Superior temporal gyrus (tissue), 1 donor: ENCODE measurements around the gene CDC37L1.

ENCODE experiments used
- DNase-seq: peaks from one replicate; pipeline ENCODE4 v3.0.0-alpha.2; 2016; ENCODE audit errors: extremely low spot score

Gene CDC37L1

GRCh38 chr9:4668604-4669003 lies 10.8 kb upstream of the CDC37L1 start:
- no peak for DNase-seq

GRCh38 chr9:4669890-4670289 lies 9.5 kb upstream of the CDC37L1 start:
- DNase-seq, result no peak

- DNase-seq, result no peak
Measured at GRCh38 chr9:4670591-4670990, 8.8 kb upstream of the CDC37L1 start.

- DNase-seq, result no peak
Measured at GRCh38 chr9:4671737-4672136, 7.6 kb upstream of the CDC37L1 start.

- no peak for DNase-seq
Measured at GRCh38 chr9:4674783-4675182, 4.6 kb upstream of the CDC37L1 start.

- DNase-seq, result no peak
Measured at GRCh38 chr9:4677392-4677791, 2.0 kb upstream of the CDC37L1 start.

- DNase-seq, result peak; percentile 76
Measured at GRCh38 chr9:4678679-4679267, 596 bp upstream of the CDC37L1 start.

- DNase-seq, result peak; percentile 63
Measured at GRCh38 chr9:4680173-4680525, 780 bp downstream of the CDC37L1 start.

- DNase-seq, result peak; percentile 57
Measured at GRCh38 chr9:4680750-4681149, 1.4 kb downstream of the CDC37L1 start.

- no peak for DNase-seq
Measured at GRCh38 chr9:4684820-4685219, 5.5 kb downstream of the CDC37L1 start.

- DNase-seq, result no peak
Measured at GRCh38 chr9:4686112-4686511, 6.7 kb downstream of the CDC37L1 start.

- no peak for DNase-seq
Measured at GRCh38 chr9:4686584-4686983, 7.2 kb downstream of the CDC37L1 start.

GRCh38 chr9:4689021-4689420 lies 9.7 kb downstream of the CDC37L1 start:
- no peak for DNase-seq

- peak; percentile 58 for DNase-seq
Measured at GRCh38 chr9:4689687-4690104, 10.3 kb downstream of the CDC37L1 start.

GRCh38 chr9:4690144-4690543 lies 10.8 kb downstream of the CDC37L1 start:
- DNase-seq, result no peak

GRCh38 chr9:4691795-4692194 lies 12.4 kb downstream of the CDC37L1 start:
- no peak for DNase-seq

- no peak for DNase-seq
Measured at GRCh38 chr9:4700091-4700490, 20.7 kb downstream of the CDC37L1 start.

GRCh38 chr9:4700932-4701331 lies 21.6 kb downstream of the CDC37L1 start:
- no peak for DNase-seq

GRCh38 chr9:4701526-4701925 lies 22.2 kb downstream of the CDC37L1 start:
- DNase-seq, result no peak

- no peak for DNase-seq
Measured at GRCh38 chr9:4704129-4704528, 24.8 kb downstream of the CDC37L1 start.

- DNase-seq, result no peak
Measured at GRCh38 chr9:4706021-4706420, 26.7 kb downstream of the CDC37L1 start.

- DNase-seq, result no peak
Measured at GRCh38 chr9:4706971-4707622, 27.7 kb downstream of the CDC37L1 start.

- DNase-seq, result no peak
Measured at GRCh38 chr9:4709380-4709779, 30.0 kb downstream of the CDC37L1 start.

GRCh38 chr9:4713849-4714248 lies 34.5 kb downstream of the CDC37L1 start:
- no peak for DNase-seq
